ENCODE measurements around the gene METTL24.
A peak's percentile ranks its signal among the peaks of the same experiment; 100 is the strongest.

METTL24 gene

GRCh38 chr6:110357664-110358552 lies at the start of gene METTL24:
Gene METTL24, minus strand, starts transcription at chr6:110358349. Its CDS starts 77 bp downstream, at chr6:110358272.
- TF ChIP-seq CTCF (conservative IDR thresholded peaks at IDR 0.05; ENCODE audit: low read depth, low read length), result no peak
- no peak for DNase-seq (ENCODE audit: low read depth)
- peak within 1 kb of the TSS; percentile 53 for H3K4me3 ChIP-seq (ENCODE audit: low read length)

GRCh38 chr6:110404607-110405006 lies 46.5 kb upstream of the METTL24 start:
- H3K4me3 ChIP-seq (ENCODE audit: low read length), result no peak overlapping the region
- DNase-seq (ENCODE audit: low read depth), result no peak
- TF ChIP-seq CTCF (conservative IDR thresholded peaks at IDR 0.05; ENCODE audit: low read depth, low read length), result no peak

GRCh38 chr6:110401585-110402176 lies 43.5 kb upstream of the METTL24 start:
- no peak for DNase-seq (ENCODE audit: low read depth)
- no peak overlapping the region for H3K4me3 ChIP-seq (ENCODE audit: low read length)
- no peak for TF ChIP-seq CTCF (conservative IDR thresholded peaks at IDR 0.05; ENCODE audit: low read depth, low read length)

GRCh38 chr6:110400208-110400607 lies 42.1 kb upstream of the METTL24 start:
- peak overlapping the region; percentile 34 for H3K4me3 ChIP-seq (ENCODE audit: low read length)
- DNase-seq (ENCODE audit: low read depth), result no peak
- TF ChIP-seq CTCF (conservative IDR thresholded peaks at IDR 0.05; ENCODE audit: low read depth, low read length), result no peak

- no peak for TF ChIP-seq CTCF (conservative IDR thresholded peaks at IDR 0.05; ENCODE audit: low read depth, low read length)
- peak overlapping the region; percentile 34 for H3K4me3 ChIP-seq (ENCODE audit: low read length)
- DNase-seq (ENCODE audit: low read depth), result no peak
These were observed 41.3 kb upstream of the METTL24 start for GRCh38 chr6:110399219-110400071.

- no peak for DNase-seq (ENCODE audit: low read depth)
- TF ChIP-seq CTCF (conservative IDR thresholded peaks at IDR 0.05; ENCODE audit: low read depth, low read length), result no peak
These were observed 40.6 kb upstream of the METTL24 start for GRCh38 chr6:110398778-110399177.

More at GRCh38 chr6:110398778-110399177, 40.6 kb upstream of the METTL24 start:
- H3K4me3 ChIP-seq (ENCODE audit: low read length), result no peak overlapping the region
